AG10803 (cell line): ENCODE measurements around the gene NRXN2.

Experiments used
- DNase-seq: peaks from one replicate; pipeline ENCODE4 v3.0.0; 2010; ENCODE audit warnings: low read depth
- H3K4me3 ChIP-seq: 2 replicates; pipeline ENCODE4 v1.5.1; 2011; ENCODE audit warnings: mild to moderate bottlenecking, low read length, control low read depth
- CTCF ChIP-seq: conservative IDR thresholded peaks from 2 replicates; pipeline ENCODE4 v1.5.1; 2011; ENCODE audit warnings: mild to moderate bottlenecking, low read length, control low read depth, inconsistent platforms

The NRXN2 gene

GRCh38 chr11:64687643-64688533, 35.1 kb downstream of the NRXN2 start:
- no peak overlapping the region for H3K4me3 ChIP-seq
- no peak for TF ChIP-seq CTCF
- no peak for DNase-seq

GRCh38 chr11:64687204-64687603, 35.8 kb downstream of the NRXN2 start:
- TF ChIP-seq CTCF: no peak
- no peak for DNase-seq
- H3K4me3 ChIP-seq: no peak overlapping the region

- no peak for TF ChIP-seq CTCF
- DNase-seq: no peak
- H3K4me3 ChIP-seq: no peak overlapping the region
Observed at GRCh38 chr11:64686466-64687170, 36.4 kb downstream of the NRXN2 start.

- no peak for DNase-seq
- H3K4me3 ChIP-seq: no peak overlapping the region
- TF ChIP-seq CTCF: no peak
Observed at GRCh38 chr11:64685536-64685935, 37.5 kb downstream of the NRXN2 start.

- DNase-seq: no peak
- no peak overlapping the region for H3K4me3 ChIP-seq
- no peak for TF ChIP-seq CTCF
Observed at GRCh38 chr11:64684357-64684756, 38.6 kb downstream of the NRXN2 start.

- DNase-seq: no peak
- no peak for TF ChIP-seq CTCF
Observed at GRCh38 chr11:64681171-64681570, 41.8 kb downstream of the NRXN2 start.

GRCh38 chr11:64679846-64680245, 43.2 kb downstream of the NRXN2 start:
- TF ChIP-seq CTCF: no peak
- no peak overlapping the region for H3K4me3 ChIP-seq
- DNase-seq: no peak

More at GRCh38 chr11:64681171-64681570, 41.8 kb downstream of the NRXN2 start:
- no peak overlapping the region for H3K4me3 ChIP-seq
